Forelimb muscle (tissue), 1 donor: ENCODE results near the gene RAD9A. TPM values are rescaled to one million over a fixed set of nuclear protein-coding genes. Genes with fewer than 3 reads are reported as not detected.

Experiments
- DNase-seq: peaks from one replicate; pipeline ENCODE4 v3.0.0-alpha.2; 2013; ENCODE audit warnings: low read depth
- polyA plus RNA-seq: library from polyadenylated mRNA; unstranded; fragments of 120-200 nt; gene quantifications from one replicate; pipeline ENCODE4 v1.2.1, GENCODE V29; 2013; ENCODE audit not compliant: insufficient read length

RAD9A gene
- polyA plus RNA-seq, 1 donor, result 8.2 TPM

GRCh38 chr11:67408437-67409200 is 16.8 kb downstream of the RAD9A start:
- DNase-seq, result no peak

- DNase-seq, result no peak
These were observed 17.5 kb downstream of the RAD9A start for GRCh38 chr11:67409261-67409666.

- DNase-seq, result no peak
These were observed 18.1 kb downstream of the RAD9A start for GRCh38 chr11:67409781-67410368.

DNA sequence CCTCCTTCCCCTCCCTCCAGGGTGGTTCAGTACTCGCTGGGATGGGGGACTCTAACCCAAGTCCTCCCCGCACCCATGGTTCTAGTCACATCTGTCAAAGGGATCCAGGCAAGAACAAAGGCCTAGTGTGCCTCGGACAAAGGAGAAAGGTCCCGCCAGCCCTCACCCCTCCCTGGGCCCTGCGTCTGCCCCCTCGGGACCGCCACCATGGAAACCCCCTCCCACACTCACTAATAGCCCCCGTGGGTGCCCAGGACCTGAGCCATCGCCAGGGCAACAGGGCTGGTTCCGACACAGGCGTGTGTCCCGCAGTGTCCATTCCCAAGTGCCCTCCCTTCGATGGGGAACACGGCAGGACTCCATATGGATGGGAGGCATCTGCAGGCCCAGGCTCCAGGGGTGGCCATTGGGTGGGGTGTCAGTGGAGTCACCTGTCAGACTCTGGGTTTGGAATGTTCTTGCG is 18.6 kb downstream of the RAD9A start:
- no peak for DNase-seq

DNA sequence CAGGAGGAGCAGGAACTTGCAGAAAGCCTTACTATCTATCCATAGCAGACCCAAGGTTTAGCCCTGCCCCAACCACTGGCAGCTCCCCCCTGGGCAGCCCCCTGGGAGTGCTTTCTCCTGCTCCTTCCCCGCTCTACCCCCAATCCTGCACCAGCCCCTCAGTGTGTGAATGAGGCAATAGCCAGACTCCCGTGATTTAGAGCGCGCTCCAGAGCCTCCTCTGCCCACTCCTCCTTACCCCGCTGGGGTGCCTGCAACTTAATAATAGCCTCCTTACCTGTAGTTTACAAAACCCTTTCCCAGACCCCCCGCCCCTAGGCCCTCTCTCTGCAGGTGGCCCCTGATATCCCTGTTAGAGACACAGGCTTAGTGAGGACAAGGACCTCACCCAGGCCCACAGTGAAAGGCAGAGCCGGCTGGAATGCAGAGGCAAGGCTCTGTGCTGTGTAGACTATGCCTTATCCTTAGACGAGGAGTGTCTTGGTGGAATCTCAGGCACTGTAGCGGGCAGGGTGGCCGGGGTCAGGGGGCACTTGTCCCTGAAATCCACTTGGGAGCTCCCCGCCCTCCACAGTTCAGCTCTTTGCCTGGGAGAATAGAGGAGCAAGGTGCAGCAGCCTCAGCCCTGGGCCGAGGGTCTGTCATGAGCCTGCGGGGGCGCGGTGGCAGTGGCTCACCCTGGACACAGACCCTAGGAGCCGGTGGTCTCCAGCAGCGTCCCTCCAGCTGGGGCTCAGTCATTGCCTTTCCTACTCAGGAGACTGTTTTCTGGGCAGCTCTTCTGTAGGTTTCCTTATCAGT is 19.4 kb downstream of the RAD9A start:
- DNase-seq, result no peak

- DNase-seq, result no peak
These were observed 20.0 kb downstream of the RAD9A start for GRCh38 chr11:67411785-67412152.

GRCh38 chr11:67412495-67413179 is 20.9 kb downstream of the RAD9A start:
- no peak for DNase-seq

GRCh38 chr11:67413266-67413849 is 21.6 kb downstream of the RAD9A start:
- no peak for DNase-seq

DNA sequence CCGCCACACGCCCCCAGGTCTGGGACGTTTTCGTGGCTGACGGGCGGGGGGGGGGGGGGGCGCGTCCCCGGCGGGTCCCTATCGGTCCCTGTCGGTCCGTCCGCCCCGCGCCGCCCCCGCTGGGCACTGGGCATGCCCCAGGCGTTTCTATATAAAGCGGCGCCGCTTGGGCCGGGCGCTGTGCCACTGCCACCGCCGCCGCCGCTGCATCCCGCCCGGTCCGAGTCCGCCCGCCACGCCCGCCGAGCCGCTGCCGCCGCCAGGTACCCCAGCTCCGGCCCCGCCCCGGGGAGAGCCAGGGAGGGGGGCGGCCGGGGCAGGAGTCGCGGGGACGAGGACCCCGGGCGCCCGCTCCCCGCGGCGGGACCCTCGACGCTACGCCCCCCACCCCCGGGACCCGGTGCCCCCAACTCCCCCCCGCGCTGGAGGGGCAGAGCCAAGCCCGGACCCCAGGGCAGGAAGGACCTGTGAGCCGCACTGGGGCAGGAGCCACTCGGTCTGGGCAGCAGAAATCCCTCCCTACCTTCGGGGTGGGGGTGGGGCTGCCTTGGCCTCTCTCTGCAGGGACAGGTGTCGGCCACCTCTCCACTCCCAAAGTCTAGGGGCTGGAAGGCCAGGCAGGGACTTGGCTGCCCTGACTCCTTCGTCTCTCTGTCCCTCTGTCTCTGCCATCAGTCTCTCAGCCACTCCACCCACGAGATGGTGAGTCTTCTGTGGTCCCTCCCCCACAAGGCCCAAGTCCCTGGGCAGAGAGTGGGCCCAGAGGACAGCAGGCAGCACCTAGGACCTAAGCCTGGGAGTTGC is 23.9 kb downstream of the RAD9A start, which contains the start of gene CARNS1:
TSS of gene CARNS1 (plus strand) at position 178 of the 804 bp plus-strand sequence. CDS start at position 700, 522 bp downstream.
- DNase-seq, result no peak

DNA sequence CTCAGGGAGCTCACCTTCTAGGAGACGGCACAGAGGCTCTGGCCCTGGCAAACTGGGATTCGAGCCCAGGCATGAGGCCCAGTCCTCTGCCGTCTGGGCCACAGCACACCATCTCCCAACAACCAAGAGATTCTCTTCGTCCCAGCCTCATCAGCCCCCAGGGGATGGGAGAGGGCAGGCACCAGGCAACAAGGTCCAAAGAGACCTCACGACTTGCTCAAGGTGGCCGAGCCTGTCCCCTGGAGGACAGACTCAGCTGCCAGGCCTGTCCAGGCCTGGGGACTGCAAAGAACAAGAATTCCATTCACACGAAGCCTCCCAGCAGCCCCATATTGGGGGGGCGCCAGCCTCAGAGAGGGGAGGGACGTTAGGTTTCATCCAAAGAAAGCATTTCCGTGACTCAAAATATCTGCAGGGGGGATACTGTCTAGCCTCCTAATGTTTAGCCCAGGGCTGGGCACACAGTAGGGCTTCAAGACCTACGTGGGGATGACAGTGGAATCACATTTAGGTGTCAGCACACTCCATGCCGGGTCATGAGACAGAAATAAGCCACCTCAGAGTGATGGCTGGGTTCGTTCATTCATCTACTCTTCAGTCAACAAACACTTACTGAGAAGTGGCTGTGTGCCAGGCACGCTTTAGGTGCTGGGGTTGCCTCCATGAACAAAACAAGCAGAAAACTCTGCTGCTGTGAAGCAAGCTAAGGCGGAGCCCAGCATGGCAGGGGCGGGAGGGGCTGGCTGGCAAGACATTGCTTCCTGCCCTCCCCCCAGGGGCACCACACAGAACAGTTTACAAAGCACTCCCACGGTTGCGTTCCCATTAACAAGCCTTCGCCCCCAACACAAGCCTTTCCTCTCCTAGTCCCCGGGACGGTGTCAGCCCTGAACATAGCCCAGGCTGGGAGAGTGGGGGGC is 24.9 kb downstream of the RAD9A start:
- DNase-seq, result no peak

GRCh38 chr11:67417425-67417824 is 25.6 kb downstream of the RAD9A start:
- DNase-seq, result no peak

- DNase-seq, result no peak
These were observed 26.9 kb downstream of the RAD9A start for GRCh38 chr11:67418476-67419281.

DNA sequence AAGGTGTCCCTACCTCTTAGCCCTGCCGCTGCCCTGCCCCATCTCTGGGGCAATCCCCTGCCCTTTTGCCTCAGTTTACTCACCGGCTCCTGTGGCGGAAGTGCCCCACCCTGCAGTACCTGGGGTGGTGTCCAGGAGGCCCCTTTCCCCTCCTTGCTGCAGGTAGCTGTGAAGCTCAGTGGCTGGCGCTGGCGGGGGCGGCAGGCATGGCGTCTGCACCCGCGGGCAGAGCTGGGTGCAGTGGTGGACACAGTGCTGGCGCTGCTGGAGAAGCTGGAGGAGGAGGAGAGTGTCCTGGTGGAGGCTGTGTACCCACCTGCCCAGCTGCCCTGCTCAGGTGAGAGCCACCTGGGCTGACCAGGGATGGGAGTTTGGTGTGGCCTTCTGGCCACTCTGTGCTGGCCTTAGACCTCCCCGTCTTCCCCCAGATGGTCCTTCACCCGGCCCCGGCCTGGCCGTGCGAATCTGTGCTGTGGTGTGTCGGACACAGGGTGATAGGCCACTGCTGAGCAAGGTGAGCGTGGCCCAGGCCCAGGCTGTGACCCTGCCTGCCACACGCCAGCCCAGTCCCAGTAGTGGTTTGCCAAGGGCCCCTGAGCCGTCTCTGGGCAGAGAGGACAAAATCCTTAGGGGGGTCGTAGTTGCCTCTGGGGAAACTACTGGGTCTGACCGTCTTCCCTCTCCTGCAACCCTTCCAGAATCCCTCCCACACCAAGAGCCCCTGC is 27.7 kb downstream of the RAD9A start:
- DNase-seq, result no peak

- no peak for DNase-seq
These were observed 28.4 kb downstream of the RAD9A start for GRCh38 chr11:67420147-67420645.

GRCh38 chr11:67420646-67421429 is 29.1 kb downstream of the RAD9A start:
- DNase-seq, result no peak

DNA sequence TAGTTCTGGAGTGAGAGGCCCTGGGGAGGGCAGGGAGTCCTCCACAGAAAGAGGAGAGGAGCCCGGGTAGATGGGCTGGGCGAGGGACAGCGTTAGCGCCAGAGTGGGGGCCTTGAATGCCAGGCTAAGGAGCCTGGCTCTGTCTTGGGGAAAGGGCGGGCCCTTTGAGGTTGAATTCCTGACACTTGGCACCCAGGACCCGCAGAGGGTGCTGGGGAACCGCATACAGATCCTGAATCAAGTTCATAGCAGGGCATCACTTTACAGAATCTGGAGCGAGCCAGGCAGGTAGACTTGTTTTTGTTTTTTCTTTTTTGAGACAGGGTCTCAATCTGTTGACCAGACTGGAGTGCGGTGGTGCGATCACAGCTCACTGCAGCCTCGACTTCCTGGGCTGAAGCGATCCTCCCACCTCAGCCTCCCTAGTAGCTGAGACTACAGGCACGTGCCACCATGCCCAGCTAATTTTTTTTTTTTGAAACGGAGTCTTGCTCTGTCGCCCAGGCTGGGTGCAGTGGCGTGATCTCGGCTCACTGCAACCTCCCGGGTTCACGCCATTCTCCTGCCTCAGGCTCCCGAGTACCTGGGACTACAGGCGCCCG is 29.7 kb downstream of the RAD9A start:
- DNase-seq, result no peak

- DNase-seq, result no peak
These were observed 31.1 kb downstream of the RAD9A start for GRCh38 chr11:67422891-67423290.
